Caco-2 (cell line): ENCODE measurements around the gene DOHH. TPM values are rescaled to one million over a fixed set of nuclear protein-coding genes. Genes with fewer than 3 reads are reported as not detected.

ENCODE experiments used
- BruUV-seq: library from RNA; stranded (reverse); fragments of 400-500 nt; replicated peaks from 2 replicates; lab custom pipeline; 2021; lab: Mats Ljungman, UMichigan
- CTCF ChIA-PET: fragments of 300-600 bp; sonication (Branson Sonifier 250); formaldehyde crosslinking; loops from one replicate; lab custom pipeline; 2022; ENCODE audit warnings: antibody characterized with exemption; lab: Charles Lee
- POLR2A ChIA-PET: fragments of 300-600 bp; sonication (Branson Sonifier 250); formaldehyde crosslinking; loops from one replicate; lab custom pipeline; 2022; ENCODE audit warnings: antibody characterized with exemption; lab: Charles Lee
- DNase-seq, 2 experiments: peaks; one replicate each; pipeline versions ENCODE4 v3.0.0 to v3.0.0-alpha.2; 2020 to 2022
- H3K27me3 ChIP-seq: replicated peaks from 2 replicates; pipeline ENCODE4 v1.6.0; 2011; ENCODE audit warnings: low read length; ENCODE audit not compliant: control insufficient read depth, insufficient read depth
- H3K36me3 ChIP-seq: 2 replicates; pipeline ENCODE4 v1.5.1; 2011; ENCODE audit warnings: low read length; ENCODE audit not compliant: control insufficient read depth, insufficient read depth
- H3K4me1 ChIP-seq: fragments of 250-450 bp; sonication (Bioruptor Pico); 2 replicates; pipeline ENCODE4 v1.5.1; 2020; ENCODE audit warnings: mild to moderate bottlenecking
- H3K4me3 ChIP-seq: 2 replicates; pipeline ENCODE4 v1.5.1; 2011; ENCODE audit warnings: low read depth, mild to moderate bottlenecking, control low read depth, low read length
- H3K9me3 ChIP-seq: fragments of 250-450 bp; sonication (Bioruptor Pico); 2 replicates; pipeline ENCODE4 v1.5.1; 2020; ENCODE audit warnings: mild to moderate bottlenecking, moderate library complexity
- H3K27ac Mint-ChIP-seq: one replicate; pipeline ENCODE4 v1.8.0; 2022; ENCODE audit warnings: mixed read lengths; ENCODE audit not compliant: unreplicated experiment
- H3K27me3 Mint-ChIP-seq: one replicate; pipeline ENCODE4 v1.8.0; 2022; ENCODE audit warnings: mixed read lengths; ENCODE audit not compliant: insufficient read depth, unreplicated experiment
- H3K36me3 Mint-ChIP-seq: one replicate; pipeline ENCODE4 v1.8.0; 2022; ENCODE audit warnings: mild to moderate bottlenecking, mixed read lengths; ENCODE audit not compliant: insufficient read depth, unreplicated experiment
- H3K4me1 Mint-ChIP-seq: one replicate; pipeline ENCODE4 v1.8.0; 2022; ENCODE audit warnings: low read depth, mixed read lengths; ENCODE audit not compliant: unreplicated experiment
- H3K4me3 Mint-ChIP-seq: one replicate; pipeline ENCODE4 v1.8.0; 2022; ENCODE audit warnings: mild to moderate bottlenecking, moderate library complexity, mixed read lengths; ENCODE audit not compliant: unreplicated experiment
- H3K9me3 Mint-ChIP-seq: one replicate; pipeline ENCODE4 v1.8.0; 2022; ENCODE audit warnings: mixed read lengths; ENCODE audit not compliant: unreplicated experiment
- CTCF ChIP-seq, 2 experiments: fragments of 200-600 bp in 1 of 2; IDR thresholded peaks; 1 replicate in 1 of 2; 2 replicates in 1 of 2; pipeline versions ENCODE4 v1.5.1 to v1.8.0; 2011 to 2022; ENCODE audit warnings: antibody characterized with exemption in 1 of 2, control low read depth in 1 of 2, inconsistent platforms in 1 of 2, low read depth in 1 of 2, low read length in 1 of 2, mild to moderate bottlenecking in 1 of 2, moderate library complexity in 1 of 2; ENCODE audit not compliant: insufficient read depth in 1 of 2, severe bottlenecking in 1 of 2, unreplicated experiment in 1 of 2
- intact Hi-C: fragments of 100-400 bp; cut with micrococcal nuclease; formaldehyde crosslinking; loops from one replicate; pipeline ENCODE4 v1.10.0; 2022; ENCODE audit not compliant: unreplicated experiment
- total RNA-seq: library from RNA; stranded (reverse); gene quantifications from 2 replicates; pipeline ENCODE4 v1.2.3, GENCODE V29; 2022

Gene DOHH
- total RNA-seq, 1 experiment from 2014 or later: 17.4 TPM

GRCh38 chr19:3547767-3548282 is 47.4 kb upstream of the DOHH start:
- Histone ChIP-seq H3K4me1 (no peaks in the 10 kb centered on the region), H3K9me3 (no peaks in the 10 kb centered on the region), H3K4me3 (no peak overlapping the region), H3K27me3 (no peaks in the 10 kb centered on the region), H3K36me3 (no peaks in the 10 kb centered on the region; the same call in 1 of the 2 replicates)
- TF ChIP-seq CTCF (IDR thresholded peaks at IDR 0.05; ENCODE audit: insufficient read depth in 1 of 2, low read depth in 1 of 2, low read length in 1 of 2, severe bottlenecking in 1 of 2, unreplicated experiment in 1 of 2): no peak
- CTCF ChIA-PET: interaction anchor here (0.6 kb wide), 1 partner anchor 658 kb away, joined by 3 read pairs; no protein-coding TSS in a partner anchor
- POLR2A ChIA-PET: no interaction called here
- H3K36me3 Mint-ChIP-seq: peaks cover 54% of the 10 kb centered on the region
- no peaks in the 10 kb centered on the region for H3K4me1 Mint-ChIP-seq
- BruUV-seq: no TSS peak
- H3K27ac Mint-ChIP-seq: no peak overlapping the region
- H3K27me3 Mint-ChIP-seq: no peaks in the 10 kb centered on the region
- intact Hi-C loops: no loop called here
- DNase-seq: no peak
- H3K4me3 Mint-ChIP-seq: no peak overlapping the region
- no peaks in the 10 kb centered on the region for H3K9me3 Mint-ChIP-seq

- peak; percentile 22 to 54 for TF ChIP-seq CTCF (IDR thresholded peaks at IDR 0.05; ENCODE audit: insufficient read depth in 1 of 2, low read depth in 1 of 2, low read length in 1 of 2, severe bottlenecking in 1 of 2, unreplicated experiment in 1 of 2)
- Mint-ChIP-seq H3K9me3 (no peaks in the 10 kb centered on the region), H3K36me3 (peaks cover 54% of the 10 kb centered on the region), H3K27me3 (no peaks in the 10 kb centered on the region), H3K27ac (no peak overlapping the region), H3K4me1 (no peaks in the 10 kb centered on the region), H3K4me3 (no peak overlapping the region)
- Histone ChIP-seq H3K4me3 (no peak overlapping the region), H3K27me3 (no peaks in the 10 kb centered on the region), H3K4me1 (no peaks in the 10 kb centered on the region), H3K9me3 (no peaks in the 10 kb centered on the region), H3K36me3 (no peaks in the 10 kb centered on the region; the same call in 1 of the 2 replicates)
- no TSS peak for BruUV-seq
- intact Hi-C loops: no loop called here
- CTCF ChIA-PET: interaction anchor here (0.6 kb wide), 1 partner anchor 658 kb away, joined by 3 read pairs; no protein-coding TSS in a partner anchor
- POLR2A ChIA-PET: no interaction called here
- peak in 1 of 2 experiments; percentile 30 for DNase-seq
These were observed 46.8 kb upstream of the DOHH start for GRCh38 chr19:3547301-3547731.

- no peak for DNase-seq
- Mint-ChIP-seq H3K27me3 (no peaks in the 10 kb centered on the region), H3K4me1 (no peaks in the 10 kb centered on the region), H3K9me3 (no peaks in the 10 kb centered on the region), H3K4me3 (no peak overlapping the region), H3K36me3 (peaks cover 47% of the 10 kb centered on the region), H3K27ac (no peak overlapping the region)
- intact Hi-C loops: no loop called here
- TF ChIP-seq CTCF (IDR thresholded peaks at IDR 0.05; ENCODE audit: insufficient read depth in 1 of 2, low read depth in 1 of 2, low read length in 1 of 2, severe bottlenecking in 1 of 2, unreplicated experiment in 1 of 2): no peak
- Histone ChIP-seq H3K27me3 (no peaks in the 10 kb centered on the region), H3K4me1 (no peaks in the 10 kb centered on the region), H3K9me3 (no peaks in the 10 kb centered on the region), H3K36me3 (no peaks in the 10 kb centered on the region; the same call in 1 of the 2 replicates), H3K4me3 (no peak overlapping the region)
- no TSS peak for BruUV-seq
- POLR2A ChIA-PET: no interaction called here
- CTCF ChIA-PET: interaction anchor here (0.5 to 1.6 kb wide), 3 partner anchors 10 to 1044 kb away, joined by 3 to 6 read pairs (median 5); no protein-coding TSS in a partner anchor
These were observed 45.6 kb upstream of the DOHH start for GRCh38 chr19:3546119-3546518.
